Thyroid gland (tissue), 4 donors: ENCODE measurements around the gene NKD1. TPM values are rescaled to one million over a fixed set of nuclear protein-coding genes. Genes with fewer than 3 reads are reported as not detected.

Source experiments
- DNase-seq, 2 donors: peaks; one replicate each; pipeline ENCODE4 v3.0.0-alpha.2; 2019
- H3K27ac ChIP-seq, 3 donors: fragments of 200-600 bp; sonication (generic); 1 replicate in 2 of 3; 2 replicates in 1 of 3; pipeline ENCODE4 v1.5.1; 2016 to 2019; ENCODE audit warnings: mild to moderate bottlenecking in 1 of 3, moderate library complexity in 1 of 3
- H3K27me3 ChIP-seq: fragments of 200-600 bp; sonication (generic); one replicate; pipeline ENCODE4 v1.5.1; 2019
- H3K36me3 ChIP-seq, 2 donors: fragments of 200-600 bp; sonication (generic); one replicate each; pipeline ENCODE4 v1.5.1; 2016 to 2019
- H3K4me1 ChIP-seq, 2 donors: fragments of 200-600 bp; sonication (generic); one replicate each; pipeline ENCODE4 v1.5.1; 2017 to 2019
- H3K4me3 ChIP-seq, 3 donors: fragments of 200-600 bp; sonication (generic); replicated peaks in 1 of 3; 1 replicate in 2 of 3; 2 replicates in 1 of 3; pipeline ENCODE4 v1.5.1; 2016; ENCODE audit warnings: mild to moderate bottlenecking in 1 of 3
- H3K9me3 ChIP-seq: fragments of 200-600 bp; sonication (generic); one replicate; pipeline ENCODE4 v1.5.1; 2017
- CTCF ChIP-seq, 6 experiments: fragments of 200-600 bp in 3 of 6; fragments of 450-650 bp in 3 of 6; sonication (generic) in 3 of 6; IDR thresholded peaks; one replicate each; pipeline ENCODE4 v1.5.1; 2016 to 2019; ENCODE audit warnings: antibody characterized with exemption in 6 of 6, mild to moderate bottlenecking in 2 of 6, inconsistent platforms in 1 of 6, moderate library complexity in 1 of 6
- POLR2A ChIP-seq, 2 donors: fragments of 450-650 bp; IDR thresholded peaks; one replicate each; pipeline ENCODE4 v1.6.1; 2017; ENCODE audit warnings: antibody characterized with exemption in 2 of 2, mild to moderate bottlenecking in 2 of 2, moderate library complexity in 1 of 2
- WGBS, 2 donors: methylation state at CpG; one replicate each; pipeline ENCODE4 v1.1.5; 2017; 5-methylcytosine and 5-hydroxymethylcytosine counted together
- intact Hi-C: fragments of 100-400 bp; cut with DNase I; formaldehyde crosslinking; loops from one replicate; pipeline ENCODE4 v1.15.1; 2023
- total RNA-seq, 4 donors: library from RNA; depleted of rRNA; stranded (reverse); fragments of >200 nt; gene quantifications; one replicate each; pipeline ENCODE4 v1.2.3, GENCODE V29; 2016

The NKD1 gene
- total RNA-seq, 4 donors from 2014 or later, result 0.63 to 13.8 (median 1.1) TPM

GRCh38 chr16:50549561-50549915, 1.3 kb downstream of the NKD1 start:
- peaks cover 3 to 13% of the 10 kb centered on the region in 2 donors for H3K4me1 ChIP-seq
- no peaks in the 10 kb centered on the region for H3K9me3 ChIP-seq
- no peaks in the 10 kb centered on the region for H3K36me3 ChIP-seq
- no peak overlapping the region for H3K27ac ChIP-seq
- no peak for DNase-seq
- intact Hi-C loops, result no loop called here
- H3K27me3 ChIP-seq, result no peaks in the 10 kb centered on the region
- no peak for TF ChIP-seq POLR2A (IDR thresholded peaks at IDR 0.05)
- TF ChIP-seq CTCF (IDR thresholded peaks at IDR 0.05), result no peak
- WGBS, 2 donors, result 79 to 90% methylated on average over 7 of the region's 7 CpGs
- H3K4me3 ChIP-seq, result no peak overlapping the region

- Histone ChIP-seq H3K27me3 (no peaks in the 10 kb centered on the region), H3K4me3 (no peak overlapping the region), H3K4me1 (peaks cover 3 to 13% of the 10 kb centered on the region in 2 donors), H3K27ac (no peak overlapping the region), H3K36me3 (no peaks in the 10 kb centered on the region), H3K9me3 (no peaks in the 10 kb centered on the region)
- TF ChIP-seq POLR2A (IDR thresholded peaks at IDR 0.05), result no peak
- DNase-seq, result no peak
- 84 to 86% methylated on average over 7 to 8 of the region's 8 CpGs for WGBS, 2 donors
- intact Hi-C loops, result no loop called here
Measured at GRCh38 chr16:50550035-50550434, 1.8 kb downstream of the NKD1 start.

GRCh38 chr16:50550866-50551641, 2.9 kb downstream of the NKD1 start:
- Histone ChIP-seq H3K27me3 (no peaks in the 10 kb centered on the region), H3K4me3 (no peak overlapping the region), H3K27ac (no peak overlapping the region), H3K36me3 (no peaks in the 10 kb centered on the region), H3K9me3 (no peaks in the 10 kb centered on the region), H3K4me1 (peaks cover 3 to 13% of the 10 kb centered on the region in 2 donors)
- TF ChIP-seq CTCF (IDR thresholded peaks at IDR 0.05) (no peak), POLR2A (IDR thresholded peaks at IDR 0.05) (no peak)
- DNase-seq, result no peak
- WGBS, 2 donors, result 76% methylated on average over 9 of the region's 9 CpGs
- intact Hi-C loops, result no loop called here

GRCh38 chr16:50552476-50553101, 4.4 kb downstream of the NKD1 start:
- Histone ChIP-seq H3K27me3 (no peaks in the 10 kb centered on the region), H3K4me1 (peaks cover 3 to 8% of the 10 kb centered on the region in 2 donors), H3K9me3 (no peaks in the 10 kb centered on the region), H3K4me3 (no peak overlapping the region), H3K27ac (no peak overlapping the region), H3K36me3 (no peaks in the 10 kb centered on the region)
- WGBS, 2 donors, result 93 to 96% methylated on average over 7 of the region's 7 CpGs
- intact Hi-C loops, result no loop called here
- DNase-seq, result no peak
- no peak for TF ChIP-seq CTCF (IDR thresholded peaks at IDR 0.05)
- TF ChIP-seq POLR2A (IDR thresholded peaks at IDR 0.05), result no peak

- Histone ChIP-seq H3K4me1 (peaks cover 3 to 8% of the 10 kb centered on the region in 2 donors), H3K36me3 (no peaks in the 10 kb centered on the region), H3K9me3 (no peaks in the 10 kb centered on the region), H3K27me3 (no peaks in the 10 kb centered on the region), H3K27ac (no peak overlapping the region), H3K4me3 (no peak overlapping the region)
- TF ChIP-seq CTCF (IDR thresholded peaks at IDR 0.05) (no peak), POLR2A (IDR thresholded peaks at IDR 0.05) (no peak)
- no peak for DNase-seq
- 94 to 96% methylated on average over 7 of the region's 7 CpGs for WGBS, 2 donors
- intact Hi-C loops, result no loop called here
Measured at GRCh38 chr16:50553182-50553710, 5.0 kb downstream of the NKD1 start.
